ENCODE data around the gene PCNX1. TPM values are rescaled to one million over a fixed set of nuclear protein-coding genes. Genes with fewer than 3 reads are reported as not detected.
"Not testable (repeated sequence)": the region's sequence is repeated elsewhere in the genome, so short reads cannot be mapped to it uniquely, and the experiment has no call there.

Gene PCNX1
- total RNA-seq, 4 donors from 2014 or later: 9.1 to 41.8 (median 18.9) TPM

- Histone ChIP-seq H3K27ac (no peak overlapping the region), H3K4me3 (no peak overlapping the region), H3K4me1 (no peaks in the 10 kb centered on the region), H3K27me3 (no peaks in the 10 kb centered on the region), H3K36me3 (no peaks in the 10 kb centered on the region), H3K9me3 (no peaks in the 10 kb centered on the region)
- intact Hi-C loops (cut with DNase I): no loop called here
- WGBS, 2 donors: 52 to 66% methylated on average over 7 to 10 of the region's 10 CpGs
- TF ChIP-seq POLR2A (IDR thresholded peaks at IDR 0.05): no peak
- TF ChIP-seq, protein P1, sequence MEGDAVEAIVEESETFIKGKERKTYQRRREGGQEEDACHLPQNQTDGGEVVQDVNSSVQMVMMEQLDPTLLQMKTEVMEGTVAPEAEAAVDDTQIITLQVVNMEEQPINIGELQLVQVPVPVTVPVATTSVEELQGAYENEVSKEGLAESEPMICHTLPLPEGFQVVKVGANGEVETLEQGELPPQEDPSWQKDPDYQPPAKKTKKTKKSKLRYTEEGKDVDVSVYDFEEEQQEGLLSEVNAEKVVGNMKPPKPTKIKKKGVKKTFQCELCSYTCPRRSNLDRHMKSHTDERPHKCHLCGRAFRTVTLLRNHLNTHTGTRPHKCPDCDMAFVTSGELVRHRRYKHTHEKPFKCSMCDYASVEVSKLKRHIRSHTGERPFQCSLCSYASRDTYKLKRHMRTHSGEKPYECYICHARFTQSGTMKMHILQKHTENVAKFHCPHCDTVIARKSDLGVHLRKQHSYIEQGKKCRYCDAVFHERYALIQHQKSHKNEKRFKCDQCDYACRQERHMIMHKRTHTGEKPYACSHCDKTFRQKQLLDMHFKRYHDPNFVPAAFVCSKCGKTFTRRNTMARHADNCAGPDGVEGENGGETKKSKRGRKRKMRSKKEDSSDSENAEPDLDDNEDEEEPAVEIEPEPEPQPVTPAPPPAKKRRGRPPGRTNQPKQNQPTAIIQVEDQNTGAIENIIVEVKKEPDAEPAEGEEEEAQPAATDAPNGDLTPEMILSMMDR (IDR thresholded peaks at IDR 0.05): no peak
- no peak for DNase-seq
Observed at GRCh38 chr14:70871863-70872677, 35.2 kb upstream of the PCNX1 start.

- Histone ChIP-seq H3K27me3 (no peaks in the 10 kb centered on the region), H3K4me1 (no peaks in the 10 kb centered on the region), H3K9me3 (no peaks in the 10 kb centered on the region), H3K27ac (no peak overlapping the region), H3K4me3 (no peak overlapping the region), H3K36me3 (no peaks in the 10 kb centered on the region)
- no peak for DNase-seq
- TF ChIP-seq, protein P1 (IDR thresholded peaks at IDR 0.05): no peak
- no peak for TF ChIP-seq POLR2A (IDR thresholded peaks at IDR 0.05)
- WGBS, 2 donors: 63 to 80% methylated on average over 1 of the region's 1 CpG
- intact Hi-C loops (cut with DNase I): no loop called here
Observed at GRCh38 chr14:70872678-70873020, 34.6 kb upstream of the PCNX1 start.

GRCh38 chr14:70873627-70874026 is 33.6 kb upstream of the PCNX1 start:
- intact Hi-C loops (cut with DNase I): no loop called here
- Histone ChIP-seq H3K9me3 (no peaks in the 10 kb centered on the region), H3K36me3 (no peaks in the 10 kb centered on the region), H3K4me3 (no peak overlapping the region), H3K4me1 (no peaks in the 10 kb centered on the region), H3K27me3 (no peaks in the 10 kb centered on the region), H3K27ac (no peak overlapping the region)
- WGBS, 2 donors: 61 to 88% methylated on average over 3 to 4 of the region's 4 CpGs
- DNase-seq: no peak
- TF ChIP-seq, protein P1 (IDR thresholded peaks at IDR 0.05): peak in 1 of 6 experiments; percentile 3
- no peak for TF ChIP-seq POLR2A (IDR thresholded peaks at IDR 0.05)

DNA sequence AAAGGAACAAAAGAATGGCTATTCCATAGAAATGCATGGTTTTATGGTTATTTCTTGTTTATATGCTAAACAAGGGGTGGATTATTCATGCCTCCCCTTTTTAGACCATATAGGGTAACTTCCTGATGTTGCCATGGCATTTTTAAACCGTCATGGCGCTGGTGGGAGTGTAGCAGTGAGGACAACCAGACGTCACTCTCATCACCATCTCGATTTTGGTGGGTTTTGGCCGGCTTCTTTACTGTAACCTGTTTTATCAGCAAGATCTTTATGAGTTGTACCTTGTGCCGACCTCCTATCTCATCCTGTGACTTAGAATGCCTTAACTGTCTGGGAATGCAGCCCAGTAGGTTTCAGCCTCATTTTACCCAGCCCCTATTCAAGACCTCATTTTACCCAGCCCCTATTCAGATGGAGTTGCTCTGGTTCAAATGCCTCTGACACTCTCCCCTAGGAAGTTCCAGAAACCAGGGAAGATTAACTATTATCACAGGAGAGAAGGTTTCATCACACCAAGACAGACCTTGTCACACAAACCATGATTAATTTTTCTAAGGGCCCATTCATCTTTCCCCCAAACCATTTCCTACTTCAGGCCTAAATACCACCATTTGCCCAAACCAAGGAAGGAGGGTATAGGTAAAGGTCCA is 31.3 kb upstream of the PCNX1 start:
- H3K9me3 ChIP-seq; H3K4me1 ChIP-seq; intact Hi-C loops (cut with DNase I); H3K4me3 ChIP-seq; H3K27me3 ChIP-seq; H3K36me3 ChIP-seq; DNase-seq; H3K27ac ChIP-seq: not testable (repeated sequence)
- WGBS, 2 donors: 80 to 83% methylated on average over 5 to 6 of the region's 6 CpGs

GRCh38 chr14:70879448-70879847 is 27.8 kb upstream of the PCNX1 start:
- no peak for DNase-seq
- Histone ChIP-seq H3K27ac (no peak overlapping the region), H3K27me3 (no peaks in the 10 kb centered on the region), H3K4me1 (peaks cover 0 to 9% (median 0%) of the 10 kb centered on the region in 3 donors), H3K4me3 (no peak overlapping the region), H3K9me3 (no peaks in the 10 kb centered on the region), H3K36me3 (no peaks in the 10 kb centered on the region)
- WGBS, 2 donors: 24 to 29% methylated on average over 1 of the region's 1 CpG
- TF ChIP-seq POLR2A (IDR thresholded peaks at IDR 0.05): no peak
- TF ChIP-seq, protein P1 (IDR thresholded peaks at IDR 0.05): no peak
- intact Hi-C loops (cut with DNase I): no loop called here

GRCh38 chr14:70880888-70881287 is 26.4 kb upstream of the PCNX1 start:
- DNase-seq; H3K27ac ChIP-seq; H3K4me3 ChIP-seq; H3K36me3 ChIP-seq; H3K4me1 ChIP-seq; H3K9me3 ChIP-seq; H3K27me3 ChIP-seq; intact Hi-C loops (cut with DNase I): not testable (repeated sequence)
- 50 to 60% methylated on average over 1 of the region's 1 CpG for WGBS, 2 donors

Measured in esophagus squamous epithelium (tissue), 5 donors.